GM19397 (cell line): ENCODE results near the gene C1orf116.

Experiments
- ATAC-seq: cut with Tn5 transposase; IDR thresholded peaks from one replicate; pipeline ENCODE4 v1.9.1; 2021; ENCODE audit warnings: mild to moderate bottlenecking, moderate library complexity; ENCODE audit not compliant: unreplicated experiment

Gene C1orf116

DNA sequence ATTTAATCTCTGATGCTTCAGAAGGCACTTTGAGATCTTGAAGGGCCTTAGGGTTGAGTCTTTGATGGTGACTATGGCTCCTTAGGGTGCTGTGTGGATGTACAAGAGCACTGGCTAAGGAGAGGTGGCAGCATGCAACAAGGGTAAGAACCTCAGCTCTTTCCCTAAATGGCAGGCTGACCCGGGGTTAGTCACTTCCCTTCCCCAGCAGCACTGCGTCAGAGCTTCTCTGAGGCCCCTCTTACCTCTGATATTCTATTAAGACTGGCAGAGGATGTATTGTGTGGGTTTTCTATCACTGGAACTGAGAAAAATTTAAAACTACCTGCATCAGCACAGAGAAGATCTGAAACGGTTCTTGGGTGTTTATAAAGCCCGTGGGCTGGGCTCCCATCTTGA lies 11.8 kb downstream of the C1orf116 start:
- ATAC-seq, result no peak

DNA sequence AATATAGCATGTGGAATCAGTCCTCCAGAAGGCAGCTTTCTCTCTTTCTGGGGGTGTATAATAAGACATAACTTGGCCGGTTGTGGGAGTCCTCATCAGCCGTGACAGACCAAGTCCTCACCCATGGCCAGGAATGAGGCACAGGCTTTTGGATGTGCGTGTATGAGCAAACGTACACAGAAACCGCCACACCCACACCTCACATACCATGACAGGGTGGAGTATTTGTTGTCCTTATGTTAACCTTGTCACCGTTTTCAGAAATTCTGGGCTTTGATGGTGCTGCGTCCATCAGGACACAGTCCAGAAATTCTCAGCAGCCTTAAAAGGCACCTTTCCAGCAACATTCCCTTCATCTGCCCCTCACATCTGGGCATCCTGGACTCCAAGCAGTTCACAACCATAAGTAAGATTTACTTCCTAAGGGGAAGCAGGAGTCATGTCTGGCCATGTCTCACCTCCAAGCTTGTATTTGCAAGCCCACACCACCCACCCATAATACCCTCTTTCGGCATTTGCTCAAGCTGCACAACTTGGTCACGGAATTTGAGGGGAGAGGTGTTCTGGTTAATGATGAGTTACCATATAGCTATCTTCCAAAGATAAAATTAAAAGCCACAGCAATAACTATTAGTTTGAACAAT lies 12.4 kb downstream of the C1orf116 start:
- no peak for ATAC-seq

DNA sequence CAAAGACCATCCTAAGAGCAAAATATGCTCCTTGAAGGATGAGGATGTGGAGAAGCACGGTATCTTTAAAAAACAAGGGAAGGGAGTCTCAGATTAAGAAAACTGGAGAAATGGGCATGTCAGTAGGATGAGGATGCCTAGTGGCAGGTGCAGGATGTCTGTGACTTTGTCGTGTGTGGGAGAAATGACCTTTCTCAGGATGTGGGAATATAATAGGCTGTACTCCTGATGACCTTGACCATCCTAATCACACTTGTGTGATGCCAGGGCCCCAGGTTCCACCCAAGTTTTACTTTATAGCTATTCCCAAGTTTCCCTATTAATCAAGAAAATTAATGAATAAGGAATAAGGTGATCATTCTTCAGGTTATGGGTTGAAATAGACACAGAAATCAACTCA lies 12.9 kb downstream of the C1orf116 start:
- ATAC-seq, result no peak

DNA sequence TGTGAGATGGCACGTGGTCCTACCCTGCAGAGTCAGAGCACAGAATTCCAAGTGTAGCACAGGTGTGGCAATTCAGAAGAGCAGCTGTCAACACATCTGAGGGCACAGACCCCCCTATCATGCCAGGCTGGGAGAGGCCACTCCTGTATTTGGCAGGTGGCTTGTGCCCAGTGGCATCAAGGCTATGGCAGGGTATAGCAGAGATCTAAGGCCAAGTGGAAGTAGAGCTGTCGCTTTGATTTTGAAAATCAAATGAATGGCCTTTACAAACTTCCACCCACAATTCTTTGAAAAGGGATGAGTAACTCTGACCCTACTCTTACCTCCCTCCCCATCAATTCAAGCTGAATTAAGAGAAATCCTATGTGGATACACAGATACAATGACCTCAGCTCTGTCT lies 13.4 kb downstream of the C1orf116 start:
- ATAC-seq, result no peak

DNA sequence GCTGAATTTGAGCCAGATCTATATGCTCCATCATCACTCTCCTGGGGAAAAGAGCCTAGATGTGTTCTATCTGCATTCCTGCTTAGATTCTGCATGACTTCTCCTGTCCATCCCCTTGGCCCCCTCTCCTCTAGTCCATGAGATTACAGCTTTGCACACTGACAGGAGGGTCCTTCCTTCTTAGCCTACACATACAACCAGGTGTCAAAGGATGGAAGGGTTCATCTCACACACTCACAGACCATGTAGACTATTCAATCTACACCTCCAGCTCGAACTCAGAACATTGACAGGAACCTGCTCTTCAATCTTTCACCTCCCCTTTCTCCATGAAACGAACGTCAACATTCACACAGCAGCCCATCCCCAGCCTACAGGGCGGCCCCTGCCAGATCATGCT lies 13.8 kb downstream of the C1orf116 start:
- ATAC-seq, result no peak

DNA sequence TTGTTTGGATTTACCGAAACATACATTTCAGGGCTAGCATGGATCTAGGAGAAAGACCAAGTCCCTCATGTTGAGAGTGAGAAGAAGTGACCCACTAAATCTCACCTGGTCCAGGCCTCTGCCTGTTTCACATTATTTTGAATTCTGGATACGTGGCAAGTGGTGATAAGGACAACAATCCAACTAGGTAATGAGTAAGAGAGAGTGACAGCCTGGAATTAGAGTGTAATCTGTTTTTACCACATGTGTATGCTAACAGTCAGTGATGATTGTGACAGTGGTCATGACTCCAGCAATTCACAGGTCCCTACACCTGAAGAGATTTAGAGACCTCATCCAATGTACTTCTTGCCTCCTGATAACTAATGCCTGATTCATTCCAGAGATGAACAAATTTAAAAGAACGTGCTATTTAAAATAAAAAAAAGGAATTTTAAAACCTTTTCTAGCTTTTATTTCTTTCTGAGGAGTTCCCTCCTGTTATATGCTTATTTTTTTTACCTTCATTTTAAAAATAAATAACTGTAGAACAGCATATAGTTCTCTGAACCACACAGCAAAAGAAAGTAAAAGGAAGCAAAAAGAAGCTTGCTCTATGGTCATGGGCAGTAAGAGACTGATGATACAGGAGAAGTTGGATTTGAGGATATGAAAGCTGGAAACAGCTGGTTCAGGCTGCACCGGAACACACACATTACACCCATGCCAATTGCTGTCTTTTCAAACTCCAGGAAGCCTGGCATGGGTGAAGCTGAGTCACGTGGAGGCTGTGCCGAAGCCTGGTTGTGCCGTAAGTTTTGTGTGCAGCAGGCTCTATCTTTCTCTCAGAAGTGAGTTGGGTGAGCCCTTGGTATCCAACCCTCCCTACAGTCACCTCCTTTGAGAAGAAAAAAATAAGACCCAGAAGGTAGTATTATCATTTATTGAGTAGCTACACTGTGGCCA lies 14.7 kb downstream of the C1orf116 start:
- ATAC-seq, result no peak

DNA sequence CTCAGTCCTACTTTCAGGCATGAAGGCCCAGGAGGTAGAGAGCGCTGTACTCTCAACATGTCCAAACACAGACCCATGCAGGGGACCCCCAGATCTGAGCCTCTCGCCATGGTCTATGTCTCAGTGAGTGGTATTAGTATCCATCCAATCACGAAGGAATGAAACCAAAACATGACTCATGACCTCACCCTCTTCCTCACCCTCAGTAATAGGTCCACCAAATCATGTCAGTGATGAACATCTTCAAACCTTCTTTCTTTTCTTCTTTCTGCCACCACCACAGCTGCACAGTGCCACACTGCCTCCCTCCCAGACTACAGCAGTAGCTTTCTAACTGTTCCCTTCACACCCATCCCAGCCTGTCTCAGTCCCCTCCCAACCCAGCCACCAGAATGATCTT lies 16.8 kb downstream of the C1orf116 start:
- no peak for ATAC-seq

DNA sequence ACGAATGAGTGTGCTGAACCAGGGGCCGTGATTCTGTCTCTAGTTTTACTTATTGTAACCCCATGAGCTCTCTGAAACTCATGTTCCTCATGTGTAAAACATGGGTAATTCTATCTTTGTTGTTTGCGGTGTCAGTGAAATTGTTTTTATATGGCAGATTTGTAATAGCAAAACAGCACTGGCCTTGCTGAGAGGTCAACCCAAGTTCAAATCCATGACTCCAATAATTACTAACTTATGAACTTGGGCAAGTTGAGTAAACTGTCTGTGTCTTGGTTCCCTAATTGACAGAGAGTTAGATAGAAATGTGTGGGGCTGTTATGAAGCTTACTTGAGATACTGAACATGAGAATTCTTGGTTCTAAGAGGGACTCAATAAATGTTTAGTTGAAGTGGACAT lies 17.8 kb downstream of the C1orf116 start:
- ATAC-seq, result no peak

DNA sequence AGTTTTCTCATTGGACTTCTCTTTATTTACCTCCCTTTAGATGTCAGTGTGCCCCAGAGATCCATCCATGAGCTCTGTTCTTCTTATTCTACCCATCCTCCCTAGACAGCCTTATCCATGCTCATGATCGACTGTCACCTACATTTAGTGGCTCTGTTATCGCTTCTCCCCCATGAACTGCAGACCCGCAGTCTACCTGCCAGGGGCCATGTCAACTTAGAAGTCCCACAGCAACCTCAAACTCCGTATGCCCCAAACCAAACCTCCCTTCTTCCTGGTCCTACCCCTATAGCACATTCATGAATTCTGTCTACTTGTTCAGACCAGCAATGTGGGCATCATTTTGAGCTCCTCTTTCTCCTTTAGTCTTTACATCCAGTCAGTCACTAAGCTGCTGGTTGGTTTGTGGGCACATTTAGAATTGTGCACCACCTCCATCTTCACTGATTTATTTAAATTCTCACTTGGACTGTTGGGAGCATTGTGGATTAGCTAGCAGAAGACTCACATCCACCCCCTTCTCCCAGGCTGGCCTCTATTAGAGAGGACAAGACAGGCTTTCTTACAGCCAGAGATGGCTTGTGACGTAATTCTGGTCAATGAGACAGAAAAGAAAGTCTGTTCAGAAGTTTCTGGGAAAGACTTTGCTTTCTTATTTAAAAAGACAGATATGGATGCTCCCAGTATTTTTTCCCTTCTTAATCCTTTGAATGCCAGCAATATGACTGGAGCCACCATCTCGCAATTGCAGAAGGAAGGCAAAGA lies 19.1 kb downstream of the C1orf116 start:
- no peak for ATAC-seq

DNA sequence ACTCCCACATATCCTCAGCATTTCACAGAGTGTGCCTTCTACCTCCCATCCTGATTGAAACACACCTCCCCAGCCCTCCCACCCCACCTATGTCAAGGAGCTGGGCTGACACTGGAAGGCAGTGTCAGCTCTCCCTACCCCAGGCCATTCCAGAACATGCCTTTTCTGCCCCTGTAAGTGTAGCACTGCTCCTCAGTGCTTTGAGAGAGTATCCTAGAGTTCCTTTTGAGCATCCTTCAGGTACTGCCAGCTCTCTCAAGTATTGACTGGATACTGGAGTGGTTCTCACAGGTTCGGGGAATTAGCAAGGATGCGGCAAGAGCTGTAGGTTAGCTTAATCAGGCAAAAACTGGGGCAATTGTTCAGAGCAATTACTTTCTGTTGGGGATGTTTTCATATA lies 21.8 kb downstream of the C1orf116 start:
- no peak for ATAC-seq

DNA sequence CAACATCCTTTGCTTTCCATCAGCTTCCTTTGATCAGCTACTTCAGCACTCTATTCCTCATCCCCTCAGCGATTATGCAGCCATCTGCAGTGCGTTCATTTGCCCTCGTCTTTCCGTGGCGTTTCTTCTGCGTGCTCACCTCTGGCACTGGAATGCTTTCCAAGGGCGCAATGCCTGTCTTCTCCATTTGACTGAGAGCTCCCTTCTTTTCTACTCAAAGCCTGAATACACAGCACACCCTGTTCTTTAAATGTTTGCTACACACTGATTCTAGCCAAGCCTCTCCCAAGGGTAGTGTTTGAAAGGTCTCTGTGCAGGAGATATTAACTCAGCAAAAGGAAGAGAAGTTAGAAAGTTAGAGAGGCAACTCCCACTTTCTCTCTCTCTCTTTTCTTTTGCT lies 22.6 kb downstream of the C1orf116 start:
- no peak for ATAC-seq

DNA sequence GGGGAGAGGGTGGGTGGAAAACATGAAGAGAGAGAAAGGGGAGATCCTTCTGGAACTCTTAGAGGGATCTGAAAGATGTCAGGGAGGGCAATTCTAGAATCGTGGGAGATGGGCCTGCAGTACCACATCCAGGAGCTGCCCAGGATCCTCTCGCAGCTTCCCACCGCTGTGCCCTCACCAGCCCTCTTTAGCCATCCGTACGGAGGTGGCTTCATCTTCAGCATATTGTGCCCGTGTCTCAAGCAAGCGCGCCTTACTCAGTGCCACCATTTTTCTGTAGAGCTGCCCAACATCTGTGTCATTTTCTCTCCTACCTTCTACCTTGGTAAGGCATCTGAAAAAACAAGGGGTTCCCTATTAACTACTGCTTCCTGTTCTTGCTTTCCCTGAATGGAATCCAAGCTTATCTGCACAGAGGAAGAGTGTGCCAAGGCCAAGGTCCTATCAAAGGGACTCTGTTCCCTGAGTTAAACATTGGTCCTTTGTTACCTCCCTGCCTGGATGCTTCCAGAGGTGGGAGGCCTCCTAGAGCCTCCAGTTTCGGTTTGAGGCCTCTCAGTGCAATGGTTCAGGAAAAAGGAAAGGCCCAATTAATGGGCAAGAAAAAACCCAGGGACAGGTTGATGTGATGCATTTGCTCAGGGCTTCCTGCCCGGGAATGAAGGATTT lies 23.2 kb downstream of the C1orf116 start:
- ATAC-seq, result no peak

DNA sequence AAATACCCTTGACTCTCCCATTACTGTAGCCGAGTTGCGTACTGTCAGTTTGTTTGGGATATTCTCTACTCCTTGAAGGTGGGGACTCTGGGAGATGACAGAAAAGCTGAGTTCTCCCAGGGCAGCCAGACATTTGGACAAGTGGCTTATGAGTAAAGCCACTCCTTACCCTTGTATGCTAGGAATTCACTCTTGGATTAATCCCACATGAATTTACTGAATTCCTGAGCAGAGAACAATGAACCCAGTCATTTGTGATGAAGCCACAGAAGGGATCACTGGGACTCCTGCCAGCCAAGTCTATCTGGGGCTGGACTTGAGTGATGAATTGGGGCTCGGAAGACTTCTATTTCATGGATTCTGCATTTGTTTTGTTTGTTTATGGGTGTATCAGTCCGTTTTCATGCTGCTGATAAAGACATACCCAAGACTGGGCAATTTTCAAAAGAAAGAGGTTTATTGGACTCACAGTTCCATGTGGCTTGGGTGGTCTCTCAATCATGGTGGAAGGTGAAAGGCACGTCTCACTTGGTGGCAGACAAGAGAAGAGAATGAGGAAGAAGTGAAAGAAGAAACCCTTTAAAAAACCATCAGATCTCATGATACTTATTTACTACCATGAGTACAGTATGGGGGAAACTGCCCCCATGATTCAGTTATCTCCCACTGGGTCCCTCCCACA lies 25.1 kb downstream of the C1orf116 start:
- ATAC-seq, result no peak

DNA sequence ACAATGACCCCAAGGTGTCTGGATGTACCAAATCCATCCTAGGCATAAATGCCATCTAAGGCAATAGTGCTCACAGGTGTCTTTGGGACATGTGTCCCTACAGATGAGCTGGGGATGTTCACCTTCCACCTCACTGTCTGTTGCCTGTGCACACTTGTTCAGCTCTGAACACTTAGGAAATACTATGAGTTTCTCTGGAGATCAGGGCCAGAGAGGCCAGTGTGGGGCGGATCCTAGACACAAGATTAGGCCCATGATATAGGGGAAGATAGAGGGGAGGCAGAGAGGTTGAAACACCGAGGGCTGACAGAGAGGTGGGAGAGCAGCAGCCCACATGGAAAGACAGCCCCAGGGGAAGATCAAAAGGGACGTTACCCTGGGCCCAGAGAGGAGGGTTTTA lies 25.6 kb downstream of the C1orf116 start:
- ATAC-seq, result no peak

DNA sequence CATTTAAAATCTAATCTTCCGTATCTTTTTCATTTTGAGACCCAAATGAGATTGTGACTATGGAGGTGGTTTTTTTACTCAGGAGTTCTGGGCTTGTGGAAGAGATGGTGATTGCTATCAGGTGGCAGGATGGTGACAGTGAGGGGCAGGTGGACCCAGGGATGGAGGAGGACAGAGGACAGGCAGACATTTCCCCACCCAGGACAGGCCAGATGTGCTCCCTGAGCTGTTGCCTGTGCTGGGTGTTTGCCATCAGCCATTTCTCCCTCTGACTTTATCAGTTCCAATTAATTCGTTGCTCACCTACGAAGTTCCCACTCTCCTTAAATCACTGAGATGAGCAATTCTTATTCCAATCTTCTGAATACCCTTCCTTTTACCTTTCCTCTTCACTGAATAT lies 26.5 kb downstream of the C1orf116 start:
- no peak for ATAC-seq

DNA sequence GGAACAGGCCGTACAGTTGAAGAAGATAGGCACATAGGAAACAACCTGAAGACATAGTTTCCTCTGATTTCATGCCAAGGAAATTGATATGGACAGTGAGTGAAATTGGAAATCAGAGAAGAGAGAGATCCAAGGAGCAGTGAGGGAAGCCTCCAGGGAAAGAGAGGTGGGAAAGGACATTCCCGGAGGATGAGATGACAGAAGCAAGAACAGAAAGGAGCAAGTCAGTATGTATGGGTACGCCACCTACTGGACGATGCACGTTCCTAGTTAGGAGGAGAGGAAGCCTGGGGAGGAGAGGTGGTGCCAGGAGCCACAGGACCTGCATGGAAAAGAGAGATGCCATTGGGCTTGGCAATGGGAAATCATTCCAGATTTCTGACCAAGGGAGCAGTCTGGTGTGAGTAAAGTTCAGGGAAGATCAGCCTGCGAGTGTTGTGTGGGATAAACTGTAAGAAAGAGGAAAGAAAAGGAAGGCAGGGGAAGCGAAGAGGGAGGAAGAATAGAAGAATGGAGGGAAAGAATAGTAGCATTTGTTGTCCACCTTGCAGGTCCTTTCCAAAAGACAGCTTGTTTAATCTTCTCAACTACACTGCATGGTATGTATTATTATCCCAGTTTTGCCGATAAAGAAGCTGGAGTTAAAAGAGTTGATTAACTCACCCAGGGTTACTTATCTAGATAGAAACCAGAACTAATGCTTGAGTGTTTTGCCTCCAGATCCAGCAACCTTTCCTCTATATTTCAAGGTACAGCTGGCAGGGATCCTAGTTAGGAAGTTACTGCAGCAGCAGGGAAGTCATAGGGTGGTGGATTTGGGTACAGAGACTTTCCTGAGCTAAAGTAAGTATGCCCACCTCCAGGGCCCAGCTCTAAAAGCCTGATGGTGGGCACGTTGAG lies 27.4 kb downstream of the C1orf116 start:
- no peak for ATAC-seq

DNA sequence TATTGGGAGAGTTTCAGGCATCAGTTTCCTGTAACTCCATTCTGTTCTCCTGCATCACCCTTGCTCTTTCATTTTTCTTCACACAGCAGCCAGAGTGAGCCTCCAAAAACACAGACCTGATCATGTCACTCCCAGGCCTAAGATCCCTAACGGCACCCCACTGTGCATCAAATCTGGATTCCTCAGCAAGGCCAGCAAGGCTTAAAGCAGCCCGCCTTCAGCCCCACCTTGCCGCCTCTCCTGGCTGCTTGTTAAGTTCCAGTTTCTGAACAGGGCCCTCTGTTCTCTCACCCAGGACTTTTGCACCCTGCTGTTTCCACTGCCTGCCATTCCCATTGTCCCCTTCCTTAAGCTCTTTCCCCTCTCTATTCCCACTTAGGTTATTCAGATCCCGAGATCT lies 29.3 kb downstream of the C1orf116 start:
- ATAC-seq, result no peak

DNA sequence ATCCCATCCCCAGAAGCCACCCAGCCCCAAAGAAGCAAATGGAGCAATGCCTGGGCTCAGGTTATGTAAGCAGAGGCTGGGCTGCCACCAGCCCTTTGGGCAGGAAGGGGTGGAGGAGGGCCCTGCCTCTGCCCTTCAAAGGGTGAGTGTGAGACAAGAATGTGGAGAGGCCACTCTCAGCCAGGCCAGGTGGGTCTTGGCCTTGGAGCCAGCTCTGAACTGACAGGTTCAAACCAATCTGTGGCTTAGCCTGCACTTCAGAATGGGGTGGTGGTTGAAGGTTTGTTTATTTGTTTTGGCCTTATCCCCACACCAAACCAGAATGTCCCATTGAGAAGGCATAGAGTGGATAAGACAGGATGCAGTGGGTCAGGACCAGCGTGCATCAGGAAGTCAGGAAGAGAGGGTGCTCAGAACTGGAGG lies 29.8 kb downstream of the C1orf116 start:
- no peak for ATAC-seq

DNA sequence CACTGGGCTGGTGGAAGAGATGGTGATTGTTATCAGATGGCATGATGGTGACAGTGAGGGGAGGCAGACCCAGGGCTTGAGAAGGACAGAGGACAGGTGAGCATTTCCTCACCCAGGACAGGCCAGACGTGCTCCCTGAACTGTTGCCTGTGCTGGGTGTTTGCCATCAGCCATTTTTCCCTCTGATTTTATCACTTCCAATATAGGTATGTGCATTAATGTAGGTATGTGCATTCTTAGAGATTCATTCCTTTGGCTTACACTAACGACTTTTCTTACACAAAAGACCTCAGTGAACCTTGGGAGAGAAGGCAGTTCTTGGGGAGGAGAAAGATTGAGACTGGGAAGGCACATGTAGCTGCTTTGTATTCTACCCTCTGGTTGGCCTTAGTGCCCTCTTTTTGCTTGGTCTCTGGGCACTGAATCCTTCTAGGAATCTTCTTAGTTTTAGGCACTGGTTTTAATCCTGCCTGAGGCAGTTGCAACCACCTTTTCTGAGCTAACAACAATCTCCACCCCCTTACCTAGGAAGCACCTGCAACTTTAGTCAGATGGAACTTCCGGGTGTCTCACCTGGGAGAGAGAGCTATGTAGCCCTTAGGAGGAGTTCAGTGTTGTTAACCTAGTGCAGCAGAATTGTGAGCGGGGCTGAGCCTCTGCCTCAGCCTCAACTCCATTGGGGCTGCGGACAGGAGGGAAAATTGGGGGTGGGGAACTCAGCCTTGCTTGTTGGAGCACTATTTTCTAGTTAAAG lies 30.9 kb downstream of the C1orf116 start:
- ATAC-seq, result no peak
